ENCODE results near the gene SLCO1C1.

DNA sequence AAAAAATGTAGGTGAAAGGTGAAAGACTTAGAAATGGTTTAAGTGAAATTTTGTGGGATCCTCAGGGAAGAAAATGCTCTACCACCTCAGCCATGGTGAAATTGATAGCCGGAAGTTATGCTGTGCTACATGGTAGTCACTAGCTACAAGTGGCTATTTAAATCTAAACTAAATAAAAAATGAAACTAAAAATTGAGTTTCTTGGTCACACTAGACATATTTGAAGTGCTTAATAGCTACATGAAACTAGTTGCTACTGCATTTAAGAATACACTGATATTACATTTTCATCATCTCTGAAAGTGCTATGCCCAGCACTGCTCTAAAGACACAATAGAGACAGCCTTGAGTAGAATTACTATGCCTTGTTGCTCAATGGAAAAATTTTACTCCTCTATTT is 105.0 kb downstream of the SLCO1C1 start:
- TF ChIP-seq, protein P1, sequence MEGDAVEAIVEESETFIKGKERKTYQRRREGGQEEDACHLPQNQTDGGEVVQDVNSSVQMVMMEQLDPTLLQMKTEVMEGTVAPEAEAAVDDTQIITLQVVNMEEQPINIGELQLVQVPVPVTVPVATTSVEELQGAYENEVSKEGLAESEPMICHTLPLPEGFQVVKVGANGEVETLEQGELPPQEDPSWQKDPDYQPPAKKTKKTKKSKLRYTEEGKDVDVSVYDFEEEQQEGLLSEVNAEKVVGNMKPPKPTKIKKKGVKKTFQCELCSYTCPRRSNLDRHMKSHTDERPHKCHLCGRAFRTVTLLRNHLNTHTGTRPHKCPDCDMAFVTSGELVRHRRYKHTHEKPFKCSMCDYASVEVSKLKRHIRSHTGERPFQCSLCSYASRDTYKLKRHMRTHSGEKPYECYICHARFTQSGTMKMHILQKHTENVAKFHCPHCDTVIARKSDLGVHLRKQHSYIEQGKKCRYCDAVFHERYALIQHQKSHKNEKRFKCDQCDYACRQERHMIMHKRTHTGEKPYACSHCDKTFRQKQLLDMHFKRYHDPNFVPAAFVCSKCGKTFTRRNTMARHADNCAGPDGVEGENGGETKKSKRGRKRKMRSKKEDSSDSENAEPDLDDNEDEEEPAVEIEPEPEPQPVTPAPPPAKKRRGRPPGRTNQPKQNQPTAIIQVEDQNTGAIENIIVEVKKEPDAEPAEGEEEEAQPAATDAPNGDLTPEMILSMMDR (IDR thresholded peaks at IDR 0.05; ENCODE audit: insufficient read depth, low read depth, low read length) = no peak
- TF ChIP-seq EZH2 (IDR thresholded peaks at IDR 0.05; ENCODE audit: insufficient read depth, low read length) = no peak
